Effector memory CD8-positive, alpha-beta T cell (primary cell): ENCODE data around the gene FLRT2.

Experiments
- ATAC-seq: fragments of 150-1000 bp; cut with Tn5 transposase; replicated peaks from 2 replicates; pipeline ENCODE4 v1.10.0; 2021; ENCODE audit warnings: mild to moderate bottlenecking, moderate library complexity
- DNase-seq, 3 experiments: peaks; one replicate each; pipeline ENCODE4 v3.0.0; 2021
- H3K27ac Mint-ChIP-seq, 2 donors: one replicate each; pipeline ENCODE4 v1.8.0; 2022; ENCODE audit warnings: mild to moderate bottlenecking in 2 of 2, mixed read lengths in 2 of 2, moderate library complexity in 2 of 2
- H3K27me3 Mint-ChIP-seq, 2 donors: one replicate each; pipeline ENCODE4 v1.8.0; 2022; ENCODE audit warnings: mixed read lengths in 2 of 2
- H3K36me3 Mint-ChIP-seq: one replicate; pipeline ENCODE4 v1.8.0; 2022; ENCODE audit warnings: mild to moderate bottlenecking, moderate library complexity, mixed read lengths; ENCODE audit not compliant: insufficient read depth
- H3K4me1 Mint-ChIP-seq, 2 donors: one replicate each; pipeline ENCODE4 v1.8.0; 2022; ENCODE audit warnings: low read depth in 2 of 2, mixed read lengths in 2 of 2
- H3K4me3 Mint-ChIP-seq, 2 donors: one replicate each; pipeline ENCODE4 v1.8.0; 2022; ENCODE audit warnings: mild to moderate bottlenecking in 2 of 2, mixed read lengths in 2 of 2, moderate library complexity in 2 of 2
- H3K9me3 Mint-ChIP-seq, 2 donors: one replicate each; pipeline ENCODE4 v1.8.0; 2022; ENCODE audit warnings: mixed read lengths in 2 of 2

Gene FLRT2

GRCh38 chr14:85519661-85520305 lies 10.2 kb upstream of the FLRT2 start:
- Mint-ChIP-seq H3K4me3 (no peak overlapping the region), H3K27me3 (no peaks in the 10 kb centered on the region), H3K9me3 (peaks cover 2 to 15% of the 10 kb centered on the region in 2 donors), H3K4me1 (no peaks in the 10 kb centered on the region), H3K27ac (no peak overlapping the region), H3K36me3 (no peaks in the 10 kb centered on the region)
- ATAC-seq (no peak), DNase-seq (no peak)

DNA sequence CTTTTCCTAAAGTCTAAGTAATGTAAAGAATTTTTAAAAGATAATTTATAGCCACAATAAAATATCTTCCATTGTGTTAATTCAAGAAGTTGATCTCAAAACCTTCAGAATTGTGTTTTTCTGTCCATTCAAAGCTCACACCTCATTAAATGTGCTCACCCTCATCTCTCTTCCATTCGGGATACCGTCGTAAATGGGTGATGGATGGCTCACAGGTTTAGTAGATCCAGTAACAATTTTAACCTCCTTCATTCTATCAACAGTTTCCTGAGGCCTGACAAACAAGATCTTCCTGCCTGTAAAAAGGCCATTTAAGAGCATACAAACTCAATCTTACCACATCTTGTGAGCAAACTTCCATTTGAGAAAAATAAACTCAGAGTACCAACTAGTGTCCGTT lies 9.4 kb upstream of the FLRT2 start:
- Mint-ChIP-seq H3K36me3 (no peaks in the 10 kb centered on the region), H3K27ac (no peak overlapping the region), H3K9me3 (peaks cover 2 to 15% of the 10 kb centered on the region in 2 donors), H3K4me1 (no peaks in the 10 kb centered on the region), H3K4me3 (no peak overlapping the region), H3K27me3 (no peaks in the 10 kb centered on the region)
- DNase-seq (no peak), ATAC-seq (no peak)

DNA sequence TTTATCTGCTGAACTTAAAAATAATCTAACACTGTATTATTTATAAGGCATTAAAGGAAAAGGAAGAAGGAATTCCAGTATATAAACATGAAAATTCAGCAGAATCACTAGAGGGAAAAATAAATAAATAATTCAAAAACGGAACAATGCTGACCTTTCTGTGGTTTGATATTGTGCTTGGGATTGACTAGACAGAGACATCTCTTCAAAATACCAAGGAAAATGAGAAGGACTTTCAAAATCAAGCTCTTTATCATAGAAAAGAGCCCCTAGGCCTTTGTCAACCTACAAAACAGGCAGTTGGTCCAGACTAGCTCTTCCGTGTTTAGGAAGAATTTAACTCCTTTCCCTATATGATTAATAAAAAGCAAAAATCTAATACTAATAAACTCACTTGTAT lies 6.3 kb upstream of the FLRT2 start:
- ATAC-seq: no peak
- H3K36me3 Mint-ChIP-seq: no peaks in the 10 kb centered on the region
- DNase-seq: no peak
- no peak overlapping the region for H3K27ac Mint-ChIP-seq
- H3K27me3 Mint-ChIP-seq: peaks cover 0 to 2% of the 10 kb centered on the region in 2 donors
- H3K4me3 Mint-ChIP-seq: no peak overlapping the region
- H3K9me3 Mint-ChIP-seq: peaks cover 0 to 15% of the 10 kb centered on the region in 2 donors
- no peaks in the 10 kb centered on the region for H3K4me1 Mint-ChIP-seq

- H3K4me1 Mint-ChIP-seq: peaks cover 0 to 5% of the 10 kb centered on the region in 2 donors
- peaks cover 0 to 7% of the 10 kb centered on the region in 2 donors for H3K9me3 Mint-ChIP-seq
- peaks cover 26 to 36% of the 10 kb centered on the region in 2 donors for H3K27me3 Mint-ChIP-seq
- no peak overlapping the region for H3K27ac Mint-ChIP-seq
- no peak for ATAC-seq
- H3K4me3 Mint-ChIP-seq: no peak overlapping the region
- no peak for DNase-seq
- H3K36me3 Mint-ChIP-seq: no peaks in the 10 kb centered on the region
Observed at GRCh38 chr14:85527006-85527405, 2.9 kb upstream of the FLRT2 start.

DNA sequence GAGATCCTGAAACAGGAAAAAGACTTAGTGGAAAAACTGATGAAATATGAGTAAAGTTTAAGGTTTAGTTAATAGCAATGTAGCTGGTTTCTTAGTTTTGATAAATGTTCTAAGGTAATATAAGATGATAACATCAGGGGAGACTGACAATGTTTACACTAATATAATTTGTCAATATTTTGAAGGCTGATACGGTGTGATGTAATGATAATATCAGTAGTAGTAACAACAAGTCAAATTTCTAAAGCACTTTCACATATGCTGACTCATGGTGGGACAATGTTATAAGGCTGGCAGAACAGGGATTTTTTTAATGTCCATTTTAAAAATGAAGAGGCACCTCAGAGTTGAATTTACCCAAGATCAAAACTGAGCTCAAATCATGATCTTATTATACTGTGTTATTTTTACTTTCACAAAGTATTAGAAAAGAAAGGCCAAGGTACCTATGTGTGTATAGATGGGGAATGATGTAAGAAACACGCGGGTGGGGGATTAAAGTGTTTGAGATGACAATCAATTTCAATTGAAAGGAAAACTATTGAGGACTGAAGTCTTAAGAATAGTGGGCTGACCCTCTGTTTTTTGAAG lies 2.4 kb upstream of the FLRT2 start:
- H3K4me3 Mint-ChIP-seq: no peak overlapping the region
- H3K27ac Mint-ChIP-seq: no peak overlapping the region
- ATAC-seq (no peak), DNase-seq (no peak)
- peaks cover 0 to 5% of the 10 kb centered on the region in 2 donors for H3K4me1 Mint-ChIP-seq
- H3K27me3 Mint-ChIP-seq: peaks cover 32 to 41% of the 10 kb centered on the region in 2 donors
- H3K36me3 Mint-ChIP-seq: no peaks in the 10 kb centered on the region
- H3K9me3 Mint-ChIP-seq: peaks cover 0 to 3% of the 10 kb centered on the region in 2 donors

- Mint-ChIP-seq H3K36me3 (peaks cover 3% of the 10 kb centered on the region), H3K4me3 (no peak overlapping the region), H3K27me3 (peaks cover 36 to 48% of the 10 kb centered on the region in 2 donors), H3K27ac (no peak overlapping the region), H3K4me1 (peaks cover 0 to 5% of the 10 kb centered on the region in 2 donors), H3K9me3 (no peaks in the 10 kb centered on the region)
- no peak for DNase-seq
- ATAC-seq: no peak
Observed at GRCh38 chr14:85528080-85528896, 1.7 kb upstream of the FLRT2 start.

DNA sequence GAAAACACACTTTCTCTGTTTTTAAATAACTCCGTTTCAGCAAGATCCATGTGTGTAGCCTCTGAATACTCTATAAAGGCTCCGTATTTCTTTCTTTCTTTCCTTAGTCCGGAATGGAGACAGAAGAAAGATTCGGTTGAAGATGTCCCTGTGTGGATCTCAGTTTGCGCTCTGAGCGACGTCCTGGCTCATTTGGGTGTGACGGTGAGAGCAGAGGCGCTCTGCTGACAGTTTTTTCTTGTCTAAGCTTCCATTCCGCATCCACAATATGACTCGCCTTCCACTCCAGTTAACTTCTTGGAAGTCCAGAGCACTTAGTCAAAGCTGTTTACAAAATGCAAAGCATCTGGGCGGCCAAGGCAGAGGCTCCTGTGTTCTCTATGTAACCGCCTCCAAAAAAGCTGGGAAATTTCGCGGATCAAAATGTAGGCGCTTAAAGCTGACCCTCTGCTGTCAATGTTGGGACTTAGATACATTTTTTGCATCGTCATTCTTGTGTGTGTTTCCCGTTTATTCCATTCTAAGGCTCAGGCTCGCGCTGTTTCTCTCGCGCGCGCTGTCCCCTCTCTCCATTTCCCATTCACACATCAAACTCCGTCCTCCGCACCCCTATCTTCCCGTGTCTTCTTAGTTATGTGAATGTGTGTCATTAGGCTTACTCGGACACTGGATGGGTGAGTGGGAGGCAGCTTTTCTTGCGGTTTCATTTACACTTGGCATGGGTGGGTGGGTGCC lies 880 bp upstream of the FLRT2 start:
- DNase-seq: no peak
- Mint-ChIP-seq H3K9me3 (peaks cover 0 to under 1% of the 10 kb centered on the region in 2 donors), H3K4me3 (no peak overlapping the region), H3K36me3 (peaks cover 3% of the 10 kb centered on the region), H3K4me1 (peaks cover 0 to 5% of the 10 kb centered on the region in 2 donors), H3K27me3 (peaks cover 37 to 51% of the 10 kb centered on the region in 2 donors), H3K27ac (no peak overlapping the region)
- ATAC-seq: no peak

DNA sequence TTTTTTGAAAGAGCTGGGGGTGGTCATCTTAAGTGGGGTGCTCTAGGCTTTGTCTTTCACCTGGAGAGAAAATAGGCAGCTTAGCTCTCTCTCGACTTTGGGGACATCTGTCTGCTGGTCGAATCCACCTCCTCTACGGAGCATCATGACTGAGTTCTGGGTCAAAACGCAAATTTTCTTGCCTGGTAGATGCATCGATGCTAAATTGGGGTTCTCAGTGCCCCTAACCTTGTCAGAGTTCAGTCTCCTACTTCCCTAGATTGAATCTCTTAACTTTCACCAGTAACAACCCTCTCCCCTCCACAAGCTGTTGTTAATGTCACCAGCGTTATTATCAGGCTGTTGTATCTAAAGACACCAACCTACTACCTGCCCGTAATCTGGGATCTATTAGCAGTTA lies 682 bp downstream of the FLRT2 start:
- Mint-ChIP-seq H3K27me3 (peaks cover 47 to 61% of the 10 kb centered on the region in 2 donors), H3K4me1 (peaks cover 0 to 5% of the 10 kb centered on the region in 2 donors), H3K4me3 (no peak overlapping the region), H3K27ac (no peak overlapping the region), H3K9me3 (peaks cover 0 to 8% of the 10 kb centered on the region in 2 donors), H3K36me3 (peaks cover 3% of the 10 kb centered on the region)
- ATAC-seq (no peak), DNase-seq (no peak)

DNA sequence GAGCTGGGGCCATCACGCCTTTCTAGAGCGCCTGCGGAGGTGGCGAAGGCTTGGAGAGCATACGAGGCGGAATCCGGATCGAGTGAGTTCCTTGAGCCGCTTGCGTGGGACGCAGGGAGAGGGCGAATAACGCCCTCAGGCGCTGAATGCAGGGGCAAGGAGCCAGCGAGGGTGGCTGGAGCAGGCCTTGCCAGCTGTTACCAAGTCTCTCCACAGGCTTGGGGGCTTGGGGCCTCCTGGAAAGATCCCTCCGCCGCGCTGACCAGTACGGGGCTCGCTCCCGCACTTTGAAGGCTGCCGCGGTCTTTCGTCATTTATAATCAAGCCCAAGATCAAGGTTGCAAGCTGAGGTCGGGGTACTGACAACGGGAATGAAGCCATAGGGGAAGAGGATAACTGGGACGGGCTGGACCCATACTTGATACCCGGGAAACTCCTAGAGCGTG lies 1.2 kb downstream of the FLRT2 start:
- no peak overlapping the region for H3K4me3 Mint-ChIP-seq
- H3K36me3 Mint-ChIP-seq: peaks cover 3% of the 10 kb centered on the region
- peaks cover 0 to 8% of the 10 kb centered on the region in 2 donors for H3K9me3 Mint-ChIP-seq
- peaks cover 0 to 5% of the 10 kb centered on the region in 2 donors for H3K4me1 Mint-ChIP-seq
- H3K27ac Mint-ChIP-seq: no peak overlapping the region
- ATAC-seq (no peak), DNase-seq (no peak)
- H3K27me3 Mint-ChIP-seq: peaks cover 47 to 61% of the 10 kb centered on the region in 2 donors

DNA sequence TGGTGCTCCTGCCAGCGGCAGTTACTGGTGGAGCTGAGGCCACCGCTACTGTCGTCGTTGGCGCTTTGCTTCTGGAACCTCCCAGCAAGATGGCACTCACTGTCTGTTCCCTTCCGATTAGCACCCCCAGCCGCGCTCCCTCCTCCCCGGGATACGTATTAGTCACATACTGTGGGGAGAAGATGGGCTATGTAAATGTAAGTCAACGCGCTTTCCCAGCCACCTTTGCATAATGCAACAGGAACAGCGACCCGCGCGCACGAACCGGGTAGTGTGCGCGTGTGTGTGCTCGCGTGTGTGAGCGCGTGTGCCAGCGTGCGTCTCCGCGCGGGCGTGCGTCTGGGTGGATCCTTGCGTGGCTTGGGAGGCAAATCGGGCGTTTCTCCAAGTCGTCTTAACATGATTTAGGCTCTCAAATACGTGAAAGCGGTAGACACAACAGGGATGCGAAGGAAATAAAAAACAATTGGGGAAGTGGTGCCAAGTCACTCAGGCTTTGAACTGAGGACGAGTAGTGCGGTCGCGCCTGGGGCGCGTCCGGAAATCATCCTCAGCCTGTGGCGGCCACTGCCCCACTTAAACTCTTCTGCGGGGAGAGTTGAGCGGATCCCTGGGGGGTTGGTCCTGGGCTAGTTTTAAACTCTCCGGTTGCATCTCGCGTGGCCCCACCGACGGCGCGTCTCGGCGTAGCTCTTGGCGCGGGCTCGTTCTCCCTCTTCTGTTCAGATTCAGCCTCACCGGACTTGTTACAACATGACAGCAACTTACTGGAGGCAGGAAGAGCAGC lies 1.8 kb downstream of the FLRT2 start:
- no peak for DNase-seq
- Mint-ChIP-seq H3K36me3 (peaks cover 3% of the 10 kb centered on the region), H3K4me3 (no peak overlapping the region), H3K9me3 (peaks cover 0 to 8% of the 10 kb centered on the region in 2 donors), H3K4me1 (peaks cover 0 to 5% of the 10 kb centered on the region in 2 donors), H3K27ac (no peak overlapping the region), H3K27me3 (peaks cover 47 to 61% of the 10 kb centered on the region in 2 donors)
- no peak for ATAC-seq

DNA sequence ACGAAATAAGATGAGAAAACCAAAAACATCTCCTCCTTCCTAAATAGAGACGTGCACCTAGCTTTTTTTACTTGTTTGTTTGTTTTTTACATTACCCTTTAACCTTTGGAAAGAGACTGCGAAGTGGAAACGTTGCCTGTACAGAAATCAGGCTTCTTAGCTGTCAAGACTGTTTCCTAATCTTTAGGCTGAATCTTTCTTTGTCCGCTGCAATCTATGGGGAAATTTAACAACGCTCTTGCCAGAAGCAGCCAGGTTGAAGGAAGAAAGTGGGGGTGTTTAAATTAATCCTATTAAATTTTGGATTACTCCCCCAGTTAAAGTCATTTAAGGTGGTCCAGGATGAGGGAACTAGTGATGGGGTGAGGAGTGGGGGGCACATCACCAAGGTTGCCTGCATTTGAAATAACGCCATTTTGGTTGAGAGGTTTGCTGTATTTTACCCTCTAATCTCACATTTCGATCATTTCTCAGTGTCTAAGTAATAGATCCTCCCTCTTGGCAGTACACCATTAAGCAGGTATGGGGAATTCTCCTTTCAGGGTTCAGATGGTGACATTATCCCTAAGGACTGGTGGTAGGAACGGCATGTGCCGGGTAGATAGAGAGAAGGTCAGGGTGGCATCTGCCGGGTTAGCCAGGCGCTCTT lies 2.6 kb downstream of the FLRT2 start:
- Mint-ChIP-seq H3K27me3 (peaks cover 47 to 61% of the 10 kb centered on the region in 2 donors), H3K27ac (no peak overlapping the region), H3K36me3 (peaks cover 3% of the 10 kb centered on the region), H3K4me1 (peaks cover 0 to 5% of the 10 kb centered on the region in 2 donors), H3K9me3 (peaks cover 1 to 8% of the 10 kb centered on the region in 2 donors), H3K4me3 (no peak overlapping the region)
- no peak for DNase-seq
- ATAC-seq: no peak
